CD14-positive monocyte (primary cell): Measurements from ENCODE around the gene DUSP8. TPM values are rescaled to one million over a fixed set of nuclear protein-coding genes. Genes with fewer than 3 reads are reported as not detected.
A peak's percentile ranks its signal among the peaks of the same experiment; 100 is the strongest.

Source experiments
- DNase-seq, 3 donors: peaks; one replicate each; pipeline ENCODE4 v3.0.0-alpha.2; 2011 to 2022
- H2AFZ ChIP-seq: 2 replicates; pipeline ENCODE4 v1.6.0; 2012; ENCODE audit warnings: mild to moderate bottlenecking, low read depth, low read length, inconsistent platforms; ENCODE audit not compliant: insufficient read depth, poor library complexity, severe bottlenecking
- H3K27ac ChIP-seq, 2 donors: 1 replicate in 1 of 2; 2 replicates in 1 of 2; pipeline ENCODE4 v1.5.1; 2012 to 2013; ENCODE audit warnings: low read length in 2 of 2, control low read depth in 1 of 2, inconsistent platforms in 1 of 2, low read depth in 1 of 2, mild to moderate bottlenecking in 1 of 2
- H3K27me3 ChIP-seq, 2 donors: one replicate each; pipeline versions ENCODE4 v1.6.0 to v1.6.1; 2011 to 2013; ENCODE audit warnings: low read length in 2 of 2; ENCODE audit not compliant: control insufficient read depth in 2 of 2, insufficient read depth in 2 of 2
- H3K36me3 ChIP-seq, 2 donors: replicated peaks in 1 of 2; 1 replicate in 1 of 2; 2 replicates in 1 of 2; pipeline versions ENCODE4 v1.5.1 to v1.6.1; 2012 to 2013; ENCODE audit warnings: low read length in 2 of 2, control low read depth in 1 of 2, inconsistent platforms in 1 of 2, mild to moderate bottlenecking in 1 of 2; ENCODE audit not compliant: insufficient read depth in 2 of 2, control insufficient read depth in 1 of 2
- H3K4me1 ChIP-seq, 2 donors: 1 replicate in 1 of 2; 2 replicates in 1 of 2; pipeline versions ENCODE4 v1.5.1 to v1.6.1; 2012 to 2013; ENCODE audit warnings: low read length in 2 of 2, control low read depth in 1 of 2, inconsistent platforms in 1 of 2, mild to moderate bottlenecking in 1 of 2, moderate library complexity in 1 of 2; ENCODE audit not compliant: insufficient read depth in 2 of 2, control insufficient read depth in 1 of 2
- H3K4me2 ChIP-seq: replicated peaks from 2 replicates; pipeline ENCODE3; 2012; ENCODE audit warnings: low read length, moderate library complexity, mild to moderate bottlenecking; ENCODE audit not compliant: poor library complexity, severe bottlenecking; ENCODE audit errors: extremely low read depth
- H3K4me3 ChIP-seq, 3 experiments: fragments of 200-600 bp in 1 of 3; sonication (generic) in 1 of 3; replicated peaks in 1 of 3; 1 replicate in 2 of 3; 2 replicates in 1 of 3; pipeline ENCODE4 v1.5.1; 2011 to 2013; ENCODE audit warnings: low read length in 3 of 3, mild to moderate bottlenecking in 3 of 3, control low read depth in 2 of 3, low read depth in 2 of 3, inconsistent platforms in 1 of 3, moderate library complexity in 1 of 3
- H3K79me2 ChIP-seq: 2 replicates; pipeline ENCODE4 v1.6.0; 2012; ENCODE audit warnings: mild to moderate bottlenecking, control low read depth, inconsistent platforms, low read length, moderate library complexity; ENCODE audit not compliant: insufficient read depth
- H3K9ac ChIP-seq: 2 replicates; pipeline ENCODE4 v1.6.0; 2017; ENCODE audit warnings: low read length, mild to moderate bottlenecking; ENCODE audit not compliant: insufficient read depth, poor library complexity, severe bottlenecking
- H3K9me3 ChIP-seq, 2 donors: replicated peaks in 1 of 2; 1 replicate in 1 of 2; 2 replicates in 1 of 2; pipeline versions ENCODE4 v1.5.1 to v1.6.1; 2012 to 2013; ENCODE audit warnings: low read length in 2 of 2, control low read depth in 1 of 2; ENCODE audit not compliant: control insufficient read depth in 1 of 2, insufficient read depth in 1 of 2
- H4K20me1 ChIP-seq: 2 replicates; pipeline ENCODE4 v1.6.0; 2012; ENCODE audit warnings: mild to moderate bottlenecking, low read length, control low read depth, moderate library complexity; ENCODE audit not compliant: insufficient read depth
- H3K27ac Mint-ChIP-seq, 7 donors: one replicate each; pipeline ENCODE4 v1.8.0; 2020; ENCODE audit warnings: mild to moderate bottlenecking in 7 of 7, mixed read lengths in 7 of 7, moderate library complexity in 6 of 7, inconsistent platforms in 2 of 7
- H3K27me3 Mint-ChIP-seq, 3 donors: one replicate each; pipeline ENCODE4 v1.8.0; 2021 to 2022; ENCODE audit warnings: low read depth in 3 of 3, mild to moderate bottlenecking in 3 of 3, mixed read lengths in 3 of 3, moderate library complexity in 3 of 3, inconsistent platforms in 1 of 3
- H3K36me3 Mint-ChIP-seq, 2 donors: one replicate each; pipeline ENCODE4 v1.8.0; 2020; ENCODE audit warnings: mixed read lengths in 2 of 2, inconsistent platforms in 1 of 2, mild to moderate bottlenecking in 1 of 2
- H3K4me1 Mint-ChIP-seq: one replicate; pipeline ENCODE4 v1.8.0; 2020; ENCODE audit warnings: mild to moderate bottlenecking, mixed read lengths
- H3K4me3 Mint-ChIP-seq, 2 donors: one replicate each; pipeline ENCODE4 v1.8.0; 2020; ENCODE audit warnings: mild to moderate bottlenecking in 2 of 2, mixed read lengths in 2 of 2, moderate library complexity in 1 of 2
- H3K9me3 Mint-ChIP-seq, 7 donors: one replicate each; pipeline ENCODE4 v1.8.0; 2020 to 2022; ENCODE audit warnings: mixed read lengths in 7 of 7, mild to moderate bottlenecking in 6 of 7, moderate library complexity in 6 of 7, inconsistent platforms in 2 of 7
- CTCF ChIP-seq: fragments of 200-600 bp; IDR thresholded peaks from one replicate; pipeline ENCODE4 v1.8.0; 2022; ENCODE audit warnings: antibody characterized with exemption, mild to moderate bottlenecking
- WGBS: methylation state at CpG from one replicate; pipeline ENCODE4 v1.1.5; 2013; ENCODE audit warnings: missing lambda C conversion rate; ENCODE audit not compliant: insufficient coverage; 5-methylcytosine and 5-hydroxymethylcytosine counted together
- intact Hi-C, 2 donors: fragments of 100-400 bp; cut with micrococcal nuclease; formaldehyde crosslinking; loops; one replicate each; pipeline versions ENCODE4 v1.15.0 to v1.15.1; 2023
- polyA plus RNA-seq, 3 donors: library from polyadenylated mRNA; depleted of rRNA in 1 of 3; unstranded in 2 of 3; stranded (reverse) in 1 of 3; fragments of 300-500 nt in 2 of 3; fragments of >200 nt in 1 of 3; fragmentation: Illumina TruSeq in 2 of 3; gene quantifications; 1 replicate in 2 of 3; 2 replicates in 1 of 3; pipeline ENCODE4 v1.2.3, GENCODE V29; 2012 to 2021

Gene DUSP8
- polyA plus RNA-seq, 3 donors = 0.61 TPM; not detected in 2

- no peaks in the 10 kb centered on the region for H3K9me3 Mint-ChIP-seq
- peaks cover 11% of the 10 kb centered on the region for H3K4me1 Mint-ChIP-seq
- no peak overlapping the region for H3K9ac ChIP-seq
- no peak for DNase-seq
- no peaks in the 10 kb centered on the region for H3K9me3 ChIP-seq
- H4K20me1 ChIP-seq = peaks cover 100% of the 10 kb centered on the region
- intact Hi-C loops = loop anchor here (5.0 kb wide), 2 partner anchors 221 to 226 kb away; no protein-coding TSS in a partner anchor
- no peaks in the 10 kb centered on the region for H3K27me3 ChIP-seq
- 96% methylated on average over 23 of the region's 23 CpGs for WGBS
- no peak overlapping the region for H3K4me2 ChIP-seq
- no peaks in the 10 kb centered on the region for H3K4me1 ChIP-seq
- H3K27me3 Mint-ChIP-seq = no peaks in the 10 kb centered on the region
- no peak overlapping the region for H3K27ac Mint-ChIP-seq
- no peak overlapping the region for H3K4me3 Mint-ChIP-seq
- H3K79me2 ChIP-seq = peaks cover 87% of the 10 kb centered on the region
- H3K36me3 Mint-ChIP-seq = peaks cover 13 to 21% of the 10 kb centered on the region in 2 donors
- H2AFZ ChIP-seq = no peak overlapping the region
- peaks cover 0 to 2% of the 10 kb centered on the region in 2 donors for H3K36me3 ChIP-seq
- H3K4me3 ChIP-seq = no peak overlapping the region
- H3K27ac ChIP-seq = no peak overlapping the region
- no peak for TF ChIP-seq CTCF
These were observed 53.8 kb downstream of the DUSP8 start for GRCh38 chr11:1518301-1518700.

GRCh38 chr11:1517117-1518005 lies 54.7 kb downstream of the DUSP8 start:
- DNase-seq = no peak
- H3K27me3 Mint-ChIP-seq = no peaks in the 10 kb centered on the region

More at GRCh38 chr11:1517117-1518005, 54.7 kb downstream of the DUSP8 start:
- Mint-ChIP-seq H3K9me3 (no peaks in the 10 kb centered on the region), H3K4me1 (peaks cover 15% of the 10 kb centered on the region), H3K36me3 (peaks cover 15 to 22% of the 10 kb centered on the region in 2 donors), H3K4me3 (no peak overlapping the region), H3K27ac (peak overlapping the region in 1 of 7 donors; percentile 1)
- H3K4me2 ChIP-seq = no peak overlapping the region
- H2AFZ ChIP-seq = no peak overlapping the region
- peaks cover 0 to 2% of the 10 kb centered on the region in 2 donors for H3K36me3 ChIP-seq
- H3K4me3 ChIP-seq = no peak overlapping the region
- H3K9ac ChIP-seq = no peak overlapping the region
- TF ChIP-seq CTCF = no peak
- H3K4me1 ChIP-seq = no peaks in the 10 kb centered on the region
- H3K27ac ChIP-seq = no peak overlapping the region
- no peaks in the 10 kb centered on the region for H3K9me3 ChIP-seq
- peaks cover 82% of the 10 kb centered on the region for H3K79me2 ChIP-seq
- no peaks in the 10 kb centered on the region for H3K27me3 ChIP-seq
- peaks cover 98% of the 10 kb centered on the region for H4K20me1 ChIP-seq
- WGBS = 94% methylated on average over 23 of the region's 28 CpGs
- intact Hi-C loops = loop anchor here (5.0 kb wide), 2 partner anchors 220 to 225 kb away; no protein-coding TSS in a partner anchor
